ENCODE data around the gene SLC39A11.
"Not testable (repeated sequence)": the region's sequence is repeated elsewhere in the genome, so short reads cannot be mapped to it uniquely, and the experiment has no call there.

Gene SLC39A11

DNA sequence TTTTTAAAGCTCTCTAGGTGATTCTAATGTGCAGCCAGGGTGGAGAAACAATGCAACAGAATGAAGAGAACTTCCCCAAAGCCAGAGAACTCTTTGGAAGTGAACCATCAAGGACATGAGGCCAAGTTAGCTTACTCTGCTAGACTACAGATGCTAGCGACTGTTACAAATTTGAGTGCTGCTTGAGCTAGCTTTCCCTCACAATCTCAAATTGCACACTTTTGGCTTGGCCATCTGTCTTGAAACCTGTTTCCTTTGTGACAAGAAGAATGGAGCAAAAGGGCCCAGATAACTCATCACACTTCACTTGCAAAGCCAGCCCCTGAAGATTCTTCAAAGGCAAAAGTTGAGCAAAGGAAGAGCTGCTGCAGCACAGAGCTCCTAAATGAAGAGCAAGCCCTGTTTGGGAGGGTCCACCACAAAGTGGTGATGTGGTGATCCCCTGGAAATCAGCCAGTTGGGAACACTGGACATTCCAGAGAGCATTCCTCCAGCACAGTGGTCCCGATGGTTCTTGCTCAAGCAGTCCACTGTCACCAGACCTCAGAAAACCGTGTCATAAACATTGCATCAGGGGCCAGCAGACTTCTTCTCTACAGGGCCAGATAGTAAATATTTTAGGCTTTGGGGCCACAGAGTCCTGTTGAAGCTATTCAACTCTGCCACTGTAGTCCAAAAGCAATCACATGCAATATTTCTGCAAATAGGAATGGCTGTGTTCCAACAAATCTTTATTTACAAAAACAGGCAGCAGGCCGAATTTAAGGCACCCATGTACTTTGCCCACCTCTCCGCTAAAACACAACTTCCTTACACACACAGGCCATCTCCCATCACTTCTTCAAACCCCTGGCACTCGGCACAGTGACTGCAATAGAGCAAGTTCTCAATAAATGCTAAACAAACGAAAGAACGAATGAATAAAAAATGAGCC lies 21.2 kb downstream of the SLC39A11 start:
- DNase-seq (ENCODE audit: low read depth) = no peak

DNA sequence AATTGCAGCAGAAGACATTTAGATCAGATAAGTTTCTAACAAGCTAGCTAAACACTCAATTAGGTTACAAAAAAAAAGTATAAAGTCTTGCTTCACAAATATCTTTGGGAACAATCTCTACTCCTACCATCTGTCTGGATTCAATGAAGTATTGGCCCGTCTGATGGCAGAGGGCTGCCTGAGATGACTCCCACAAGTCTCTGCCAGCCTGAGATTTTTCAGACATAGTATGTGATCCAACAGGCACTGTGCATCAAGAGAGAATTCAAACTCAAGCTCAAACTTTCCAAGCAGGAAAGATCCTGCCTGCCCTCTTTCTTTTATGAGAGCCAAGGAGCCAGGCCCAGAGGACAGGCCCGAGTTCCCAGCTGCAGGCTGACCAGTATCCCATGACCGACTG lies 22.6 kb downstream of the SLC39A11 start:
- DNase-seq (ENCODE audit: low read depth) = no peak

DNA sequence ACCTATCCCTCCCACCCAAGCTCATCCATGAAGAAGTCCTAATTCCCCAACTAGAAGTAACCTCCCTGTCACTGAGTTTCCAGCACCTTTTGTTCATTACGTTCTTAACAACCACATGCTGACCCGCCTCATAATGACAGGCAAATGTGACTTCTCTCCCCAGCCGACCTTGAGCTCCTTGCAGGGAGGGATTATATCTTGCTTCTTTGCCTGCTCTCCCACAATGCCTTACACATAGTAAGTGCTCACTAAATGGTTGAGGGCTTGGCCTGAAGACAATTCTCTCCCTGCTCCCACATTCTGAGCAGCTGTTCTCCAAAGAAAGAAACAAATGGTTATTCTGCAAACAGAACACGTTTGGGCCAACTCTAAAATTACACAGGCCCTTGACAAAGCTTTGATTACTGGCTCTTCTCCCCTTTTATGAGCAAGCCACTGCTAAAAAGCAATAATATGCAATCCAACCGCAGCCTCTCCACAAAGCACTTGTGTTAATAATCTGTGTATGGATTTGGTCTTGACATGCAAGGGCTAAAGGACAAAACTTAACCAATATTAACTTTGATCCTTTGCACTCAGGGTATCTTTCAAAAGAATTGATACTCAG lies 23.2 kb downstream of the SLC39A11 start:
- no peak for DNase-seq (ENCODE audit: low read depth)

DNA sequence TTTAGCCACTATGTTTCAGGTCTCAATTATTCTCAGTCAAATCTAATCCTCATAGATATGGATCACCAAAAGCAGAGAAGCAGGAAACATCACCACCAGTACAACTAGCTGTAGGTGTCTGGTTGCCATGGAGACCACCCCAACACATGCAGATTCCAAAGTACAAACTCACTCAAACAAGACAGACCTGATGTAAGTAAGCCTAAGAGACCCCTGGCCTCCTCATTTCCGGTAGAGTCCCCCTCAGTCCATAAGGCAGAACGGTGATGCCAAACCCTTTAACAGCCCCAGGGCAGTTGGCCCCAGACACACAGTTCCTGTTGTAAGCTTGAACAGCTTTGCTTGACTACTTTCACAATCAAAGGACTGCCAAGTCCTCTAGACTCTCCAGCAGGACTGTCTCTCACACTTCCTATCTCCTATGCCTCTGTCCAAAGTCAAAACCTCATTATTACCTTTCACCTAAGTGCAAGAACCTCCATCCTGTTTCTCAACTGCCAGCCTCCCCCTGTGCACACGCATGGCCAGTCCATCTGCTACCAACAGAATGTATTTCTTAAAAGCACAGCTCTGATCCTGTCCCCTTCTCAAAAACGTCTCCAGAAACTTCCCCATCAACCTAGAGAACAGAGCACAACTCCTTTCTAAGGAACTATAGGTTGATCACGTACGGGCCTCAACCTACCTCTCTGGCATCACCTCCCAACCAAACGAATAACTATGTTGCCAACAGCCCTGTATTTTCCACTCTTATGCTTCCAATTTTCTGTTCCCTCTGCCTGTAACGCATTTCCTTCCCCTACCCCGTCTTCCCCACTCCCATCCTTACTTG lies 23.9 kb downstream of the SLC39A11 start:
- no peak for DNase-seq (ENCODE audit: low read depth)

DNA sequence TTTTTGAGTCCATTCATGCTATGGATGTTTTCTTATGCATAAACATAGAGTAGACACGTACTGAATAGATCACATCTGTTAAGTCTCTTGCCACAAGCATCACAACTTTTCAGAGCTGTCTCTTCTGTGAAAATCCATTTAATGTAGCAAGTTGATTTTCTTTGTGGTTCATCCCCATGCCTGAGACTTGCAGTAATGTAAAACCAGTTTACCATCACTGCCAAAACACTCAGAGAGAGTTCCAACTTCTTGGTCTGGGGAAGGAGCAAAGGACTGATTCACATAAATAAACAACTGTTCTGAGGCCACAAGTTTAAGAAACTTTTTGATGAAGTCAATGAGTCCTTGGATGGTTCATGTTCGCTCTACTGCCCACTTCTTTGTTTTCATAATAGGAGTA lies 24.8 kb downstream of the SLC39A11 start:
- DNase-seq (ENCODE audit: low read depth) = not testable (repeated sequence)

DNA sequence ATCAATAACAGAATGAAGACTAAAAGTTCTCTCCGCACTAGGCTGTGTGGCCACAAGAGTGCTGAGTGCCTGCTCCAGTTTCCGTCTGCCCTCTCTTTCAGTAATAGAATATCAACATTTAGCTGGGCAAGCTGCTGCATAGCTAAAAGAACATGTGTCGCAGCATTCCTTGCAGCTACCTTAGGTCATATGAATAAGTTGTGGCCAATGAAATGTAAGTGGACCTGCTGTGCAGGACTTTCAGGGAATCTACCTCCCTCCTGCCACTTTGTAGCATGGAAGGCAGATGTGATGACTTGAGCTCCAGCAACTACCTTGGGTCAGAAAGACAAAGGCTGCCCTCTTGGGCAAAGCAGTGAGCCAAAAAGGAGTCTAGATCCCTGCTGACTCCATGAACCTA lies 25.4 kb downstream of the SLC39A11 start:
- DNase-seq (ENCODE audit: low read depth) = no peak

DNA sequence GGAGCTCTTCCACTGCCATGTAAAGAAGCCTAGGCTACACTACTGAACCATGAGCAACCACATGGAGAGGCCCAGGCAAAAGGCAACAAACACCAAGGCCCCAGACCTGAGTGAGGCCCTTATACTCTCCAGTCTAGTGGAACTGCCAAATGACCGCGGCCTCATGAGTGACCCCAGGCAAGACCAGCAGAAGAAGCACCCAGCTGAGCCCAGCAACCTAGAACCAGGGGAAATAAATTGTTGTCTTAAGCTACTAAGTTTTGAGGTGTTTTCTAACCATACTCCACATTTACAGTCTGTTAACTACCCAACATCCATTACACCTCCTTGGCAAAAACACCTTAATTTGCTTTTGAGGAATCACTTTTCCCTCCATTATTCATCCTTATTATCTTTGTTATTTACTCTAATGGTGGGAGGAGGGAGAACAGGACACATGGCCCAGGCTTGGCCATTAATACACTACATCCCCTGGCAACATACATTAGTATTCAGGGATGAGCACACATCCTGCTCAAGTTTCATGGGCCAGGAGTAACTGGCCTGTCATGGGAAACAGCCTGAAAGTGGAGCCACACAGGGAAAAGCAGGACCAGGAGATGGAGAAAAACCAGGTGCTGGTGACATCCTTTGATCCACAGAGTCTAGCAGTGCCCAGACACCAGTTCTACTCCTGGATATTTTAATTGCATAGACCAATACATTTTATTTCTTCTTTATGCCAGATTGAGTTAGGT lies 26.2 kb downstream of the SLC39A11 start:
- DNase-seq (ENCODE audit: low read depth) = no peak

DNA sequence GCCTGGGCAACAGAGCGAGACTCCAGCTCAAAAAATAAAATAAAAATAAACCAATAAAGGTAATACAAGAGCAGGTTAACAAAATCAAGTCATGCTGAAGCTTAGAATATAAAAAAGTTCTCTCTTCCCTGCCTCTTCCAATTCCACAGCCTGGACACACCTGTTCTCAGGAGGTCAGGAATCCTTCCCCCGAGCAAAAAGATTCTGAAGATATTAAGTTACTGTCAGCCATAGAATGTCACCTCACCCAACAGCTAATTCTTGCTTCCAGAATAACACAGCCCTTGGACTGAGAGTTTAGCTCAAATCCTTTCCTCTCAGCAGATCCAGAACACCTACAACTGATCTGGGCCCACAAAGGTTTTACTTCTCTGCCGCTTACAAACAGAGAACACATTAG lies 27.1 kb downstream of the SLC39A11 start:
- no peak for DNase-seq (ENCODE audit: low read depth)

DNA sequence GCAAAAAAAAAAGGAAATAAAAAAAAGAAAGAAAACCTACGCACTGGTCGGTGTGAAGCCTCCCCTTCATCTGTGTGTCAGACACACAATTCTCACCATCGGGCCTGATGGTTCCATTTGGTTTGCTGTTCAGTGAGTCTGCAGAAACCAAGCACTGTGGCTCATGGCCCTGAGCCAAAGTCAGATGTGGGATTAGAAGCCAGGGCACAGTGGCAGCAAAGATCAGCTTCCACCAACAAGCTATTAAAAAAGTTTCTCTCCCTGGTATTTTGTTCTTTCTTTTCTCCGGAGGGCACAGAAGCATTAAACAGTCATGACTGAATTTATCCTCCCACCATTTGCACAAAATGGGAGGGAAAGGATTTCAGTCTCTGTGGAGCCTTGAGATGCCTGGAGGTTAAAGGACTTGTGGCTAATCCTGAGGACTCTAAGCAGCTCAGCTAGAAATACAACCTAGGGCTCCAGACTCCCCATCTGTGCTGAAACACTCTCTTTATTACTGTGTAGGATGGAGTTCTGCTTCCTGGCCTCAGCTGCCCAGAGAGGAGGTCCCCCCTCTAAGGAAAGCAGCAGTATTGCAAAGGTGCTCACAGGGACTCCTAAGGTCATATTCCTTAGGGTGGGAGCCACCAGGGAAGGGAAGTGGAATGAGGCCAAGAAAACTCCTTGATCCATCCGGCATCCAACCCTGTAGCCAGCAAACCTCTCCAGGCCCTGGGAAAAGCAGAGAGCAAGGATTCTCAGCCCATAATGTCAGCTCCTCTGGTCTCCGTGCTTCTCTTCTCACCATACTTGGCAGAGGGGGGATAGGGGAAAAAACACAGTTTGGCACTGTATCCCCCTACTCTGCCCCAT lies 28.2 kb downstream of the SLC39A11 start:
- no peak for DNase-seq (ENCODE audit: low read depth)

DNA sequence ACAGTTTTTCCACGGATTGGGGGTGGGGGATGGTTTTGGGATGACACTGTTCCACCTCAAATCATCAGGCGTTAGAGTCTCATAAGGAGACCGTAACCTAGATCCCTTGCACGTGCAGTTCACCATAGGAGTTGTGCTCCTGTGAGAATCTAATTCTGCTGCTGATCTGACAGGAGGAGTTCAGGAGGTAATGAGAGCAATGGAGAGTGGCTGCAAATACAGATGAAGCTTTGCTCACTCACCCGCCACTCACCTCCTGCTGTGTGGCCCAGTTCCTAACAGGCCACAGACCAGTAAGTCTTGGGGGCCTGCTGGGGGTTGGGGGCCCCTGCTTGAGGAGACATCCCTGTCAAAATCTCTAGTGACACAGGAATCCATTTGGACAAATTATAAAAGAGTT lies 29.8 kb downstream of the SLC39A11 start:
- no peak for DNase-seq (ENCODE audit: low read depth)

DNA sequence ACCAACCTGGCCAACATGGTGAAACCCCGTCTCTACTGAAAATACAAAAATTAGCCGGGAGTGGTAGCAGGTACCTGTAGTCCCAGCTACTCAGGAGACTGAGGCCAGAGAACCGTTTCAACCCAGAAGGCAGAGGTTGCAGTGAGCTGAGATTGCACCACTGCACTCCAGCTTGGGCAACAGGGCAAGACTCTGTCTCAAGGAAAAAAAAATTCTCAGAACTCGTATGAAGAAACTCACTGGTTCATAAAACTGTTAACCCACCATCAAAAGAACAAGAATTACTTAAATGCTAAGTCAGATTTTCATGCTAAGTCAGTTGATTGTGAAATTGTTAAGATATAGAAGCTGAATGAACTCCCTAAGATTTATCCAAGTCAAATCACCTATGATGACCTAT lies 31.3 kb downstream of the SLC39A11 start:
- no peak for DNase-seq (ENCODE audit: low read depth)

DNA sequence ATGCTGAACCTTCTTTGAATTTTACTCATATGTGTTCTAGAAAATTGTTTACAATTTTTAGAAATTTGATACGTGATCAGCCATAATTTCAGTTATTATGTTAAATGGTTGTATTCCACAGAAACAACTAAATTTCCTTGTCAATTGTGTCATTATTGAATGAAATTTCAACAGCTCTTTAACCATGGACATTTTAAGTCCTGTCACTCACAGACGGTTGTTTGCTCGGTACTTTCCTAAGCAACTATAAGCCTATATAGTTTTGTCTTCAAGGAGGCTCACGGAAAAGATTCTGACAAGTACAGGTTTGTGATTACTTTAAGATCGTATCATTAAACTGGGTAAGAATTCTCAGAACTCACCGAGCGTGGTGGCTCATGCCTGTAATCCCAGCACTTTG lies 31.8 kb downstream of the SLC39A11 start:
- no peak for DNase-seq (ENCODE audit: low read depth)

DNA sequence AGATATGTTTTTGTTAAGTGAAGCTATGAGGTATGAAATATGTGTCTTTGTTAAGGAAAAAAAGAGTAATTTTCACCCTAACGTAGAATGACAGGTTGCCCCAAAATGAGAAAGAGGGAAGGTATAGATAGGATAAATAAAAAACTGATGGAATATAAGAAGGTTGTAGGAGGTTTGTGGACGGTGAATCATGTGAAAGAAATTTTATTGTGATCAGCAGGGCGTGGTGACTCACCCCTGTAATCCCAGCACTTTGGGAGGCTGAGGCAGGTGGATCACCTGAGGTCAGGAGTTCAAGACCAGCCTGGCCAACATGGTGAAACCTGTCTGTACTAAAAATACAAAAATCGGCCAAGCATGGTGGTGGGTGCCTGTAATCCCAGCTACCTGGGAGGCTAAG lies 32.8 kb downstream of the SLC39A11 start:
- DNase-seq (ENCODE audit: low read depth) = not testable (repeated sequence)

DNA sequence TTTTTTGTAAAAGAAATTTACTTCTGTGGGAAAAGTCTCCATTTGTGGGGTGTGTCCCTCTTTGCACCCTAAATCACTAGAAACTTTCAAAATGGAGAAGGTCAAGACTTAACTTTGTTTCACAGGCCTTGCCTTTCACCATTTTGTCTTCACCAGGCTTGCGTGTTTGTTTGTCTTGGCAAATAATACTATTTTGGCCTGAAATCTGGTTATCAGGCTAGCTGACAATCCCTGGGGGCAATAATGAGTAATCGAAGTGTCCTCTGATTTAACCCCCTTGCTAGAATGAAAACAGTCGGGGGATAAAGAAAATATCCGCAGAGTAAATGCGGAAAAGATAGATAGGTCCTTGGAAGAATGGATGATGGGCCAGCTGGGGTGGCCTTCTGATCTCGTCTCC lies 34.5 kb downstream of the SLC39A11 start:
- DNase-seq (ENCODE audit: low read depth) = no peak

DNA sequence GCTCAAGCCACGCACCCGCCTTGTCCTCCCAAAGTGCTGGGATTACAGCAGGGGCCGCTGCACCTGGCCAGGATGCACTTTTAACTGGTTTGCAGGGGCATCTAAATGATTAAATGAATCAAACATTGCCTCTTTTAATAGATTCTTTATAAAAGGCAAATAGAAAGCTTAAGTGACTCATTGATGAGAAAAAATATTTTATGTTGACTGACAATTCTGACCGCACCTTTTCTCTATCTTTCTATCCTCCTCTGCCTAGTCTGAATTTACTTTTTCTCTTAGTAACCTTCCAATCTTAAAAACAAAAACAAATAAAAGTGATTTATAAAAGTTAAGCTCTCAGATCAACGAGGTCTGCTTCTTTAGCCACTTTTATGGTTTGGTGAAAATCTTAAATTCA lies 35.3 kb downstream of the SLC39A11 start:
- no peak for DNase-seq (ENCODE audit: low read depth)

DNA sequence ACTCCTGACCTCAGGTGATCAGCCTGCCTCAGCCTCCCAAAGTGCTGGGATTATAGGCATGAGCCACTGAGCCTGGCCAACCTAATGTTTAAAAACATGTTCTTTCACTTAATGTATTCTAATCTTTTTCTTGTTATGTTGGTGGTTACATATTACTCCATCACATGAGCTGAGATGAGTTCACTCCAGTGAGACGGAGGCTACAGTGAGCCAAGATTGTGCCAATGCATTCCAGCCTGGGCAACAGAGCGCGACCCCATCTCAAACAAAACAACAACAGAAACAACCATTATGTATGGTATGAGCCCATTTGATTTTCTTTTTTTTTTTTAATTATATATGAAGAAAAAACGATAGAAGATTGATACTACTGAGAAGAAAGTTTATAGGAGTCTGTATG lies 39.6 kb downstream of the SLC39A11 start:
- DNase-seq (ENCODE audit: low read depth) = no peak

DNA sequence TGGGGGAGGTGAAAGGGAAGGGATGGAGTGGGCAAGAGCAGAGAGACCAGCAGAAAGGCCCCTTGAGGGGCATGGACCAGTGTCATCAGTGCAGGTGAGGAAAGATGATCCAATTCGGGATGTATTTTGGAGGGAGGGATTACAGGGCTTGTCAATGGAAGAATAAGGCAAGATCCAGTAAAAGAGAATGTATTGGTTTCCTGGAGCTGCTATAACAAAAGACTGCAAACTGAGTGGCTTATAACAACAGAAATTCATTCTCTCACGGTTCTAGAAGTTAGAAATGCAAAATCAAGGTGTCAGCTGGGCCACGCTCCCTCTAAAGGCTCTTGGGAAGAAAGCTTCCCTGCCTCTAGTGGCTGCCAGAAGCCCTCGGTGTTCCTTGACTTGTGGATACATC lies 41.7 kb downstream of the SLC39A11 start:
- DNase-seq (ENCODE audit: low read depth) = no peak

DNA sequence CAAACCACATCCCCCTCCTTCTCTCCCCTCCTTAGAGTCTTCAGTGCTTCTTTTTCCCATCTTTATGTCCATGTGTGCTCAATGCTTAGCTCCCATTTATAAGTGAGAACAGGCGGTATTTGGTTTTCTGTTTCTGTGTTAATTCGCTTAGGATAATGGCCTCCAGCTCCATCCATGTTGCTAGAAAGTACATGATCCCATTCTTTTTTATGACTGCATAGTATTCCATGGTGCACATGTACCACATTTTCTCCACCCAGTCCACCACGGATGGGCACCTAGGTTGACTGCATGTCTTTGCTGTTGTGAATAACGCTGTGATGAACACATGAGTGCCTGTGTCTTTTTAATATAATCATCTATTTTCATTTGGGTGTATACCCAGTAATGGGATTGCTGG lies 44.3 kb downstream of the SLC39A11 start:
- no peak for DNase-seq (ENCODE audit: low read depth)

DNA sequence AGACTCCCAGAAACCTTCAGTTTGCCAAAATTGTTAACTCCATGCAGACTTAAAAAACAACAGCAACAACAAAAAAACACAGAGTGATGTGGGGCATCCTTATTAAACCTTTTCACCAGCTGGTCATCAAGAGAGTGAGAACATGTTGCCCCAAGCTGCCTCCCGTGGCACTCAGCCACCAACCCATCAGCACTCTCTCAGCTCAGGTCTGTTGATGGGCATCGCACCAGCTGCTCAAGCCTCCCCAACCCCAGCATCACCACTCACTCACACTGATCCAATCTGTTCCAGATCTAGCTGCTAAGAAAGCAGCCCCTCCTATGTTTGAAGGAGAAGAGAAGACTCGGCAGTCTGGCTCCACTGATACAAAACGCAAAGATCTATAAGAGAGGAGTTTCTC lies 46.8 kb downstream of the SLC39A11 start:
- no peak for DNase-seq (ENCODE audit: low read depth)

DNA sequence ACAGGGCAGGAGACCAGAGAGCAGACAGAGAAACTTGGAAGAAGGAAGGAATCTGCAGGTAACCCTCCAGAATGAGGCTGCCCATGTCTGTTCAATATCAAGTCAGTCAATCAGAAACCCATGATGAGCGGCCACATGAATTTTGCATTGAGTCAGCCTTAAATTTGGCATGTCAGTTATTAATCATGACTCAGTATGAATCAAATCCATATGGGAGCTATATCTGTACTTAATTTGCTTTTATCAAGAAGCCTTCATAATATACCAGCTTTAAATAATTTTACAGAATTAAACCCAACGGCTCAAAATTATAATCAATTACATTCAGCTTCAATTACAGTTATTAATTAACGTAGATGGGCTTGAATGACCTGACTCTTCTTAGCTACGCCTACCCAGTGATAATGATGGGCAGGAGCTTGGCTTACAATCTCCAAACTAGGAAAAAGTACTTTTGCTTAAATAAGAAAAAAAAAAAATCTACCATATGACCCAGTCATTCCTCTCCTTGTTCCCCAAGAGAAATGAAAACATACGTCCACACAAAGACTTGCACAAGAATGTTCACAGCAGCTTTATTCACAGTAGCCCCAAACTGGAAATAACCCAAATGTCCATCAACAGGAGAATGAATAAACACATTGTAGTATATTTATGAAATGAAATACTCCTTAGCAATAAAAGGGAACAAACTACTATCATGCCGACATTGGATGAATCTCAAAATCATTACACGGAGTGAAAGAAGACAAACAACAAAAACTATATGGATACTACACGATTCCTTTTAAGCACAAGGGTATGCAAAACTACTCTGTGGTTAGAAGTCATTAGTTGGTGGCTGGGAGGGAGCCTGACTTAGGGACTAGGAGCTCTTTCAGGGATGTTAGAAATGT lies 48.6 kb downstream of the SLC39A11 start:
- no peak for DNase-seq (ENCODE audit: low read depth)

Data from activated T-cell treated with anti-CD3 and anti-CD28 coated beads for 24 hours (primary cell).